Mucosa of stomach (tissue), 1 donor: ENCODE data around the gene PICK1.

Source experiments
- H3K27me3 ChIP-seq: one replicate; pipeline ENCODE4 v1.7.0; 2013; ENCODE audit warnings: mild to moderate bottlenecking, low read length; ENCODE audit not compliant: control insufficient read depth, insufficient read depth
- H3K36me3 ChIP-seq: one replicate; pipeline ENCODE4 v1.7.0; 2013; ENCODE audit warnings: low read length; ENCODE audit not compliant: control insufficient read depth, insufficient read depth
- H3K4me1 ChIP-seq: one replicate; pipeline ENCODE4 v1.7.0; 2013; ENCODE audit warnings: mild to moderate bottlenecking, low read length; ENCODE audit not compliant: control insufficient read depth, insufficient read depth
- H3K4me3 ChIP-seq: one replicate; pipeline ENCODE4 v1.7.0; 2013; ENCODE audit warnings: low read length
- H3K9ac ChIP-seq: one replicate; pipeline ENCODE4 v1.7.0; 2013; ENCODE audit warnings: mild to moderate bottlenecking, low read length, moderate library complexity
- H3K9me3 ChIP-seq: one replicate; pipeline ENCODE4 v1.7.0; 2013; ENCODE audit warnings: mild to moderate bottlenecking, low read length, moderate library complexity; ENCODE audit not compliant: control insufficient read depth
- donor health status: Pancreatic carcinoma.

Gene PICK1

DNA sequence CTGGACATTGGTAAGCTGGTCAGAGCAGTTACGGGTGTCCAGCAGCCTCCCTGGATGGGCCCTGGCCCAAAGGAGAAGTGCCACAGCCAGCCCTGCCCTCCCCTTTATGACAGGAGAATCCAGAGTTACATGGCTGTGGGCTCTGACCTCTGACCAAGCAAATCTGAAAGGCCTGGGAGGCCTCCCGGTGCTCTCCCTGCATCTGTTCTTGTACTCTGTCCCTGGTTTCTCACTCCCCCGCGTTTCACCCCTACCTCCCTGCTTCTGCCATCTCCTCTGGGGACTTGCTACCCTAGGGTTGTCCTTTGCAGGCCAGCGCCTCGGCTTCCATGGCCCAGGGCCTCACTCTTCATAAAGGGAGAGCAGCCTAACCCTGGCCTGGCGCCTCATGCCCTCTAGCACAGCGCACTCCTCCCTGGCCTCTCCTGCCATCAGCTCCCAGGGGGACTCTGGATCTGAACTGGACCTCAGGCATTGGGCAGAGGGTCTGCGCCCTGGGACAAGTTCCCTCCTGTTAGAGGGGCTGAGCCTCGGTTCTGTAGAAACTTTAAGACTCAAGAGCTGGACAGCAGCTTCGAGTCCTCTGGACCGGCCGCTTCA lies 10.7 kb downstream of the PICK1 start:
- no peak overlapping the region for H3K9ac ChIP-seq
- H3K36me3 ChIP-seq, result peaks cover 3% of the 10 kb centered on the region
- H3K4me1 ChIP-seq, result no peaks in the 10 kb centered on the region
- H3K4me3 ChIP-seq, result no peak overlapping the region
- H3K9me3 ChIP-seq, result no peaks in the 10 kb centered on the region
- no peaks in the 10 kb centered on the region for H3K27me3 ChIP-seq

DNA sequence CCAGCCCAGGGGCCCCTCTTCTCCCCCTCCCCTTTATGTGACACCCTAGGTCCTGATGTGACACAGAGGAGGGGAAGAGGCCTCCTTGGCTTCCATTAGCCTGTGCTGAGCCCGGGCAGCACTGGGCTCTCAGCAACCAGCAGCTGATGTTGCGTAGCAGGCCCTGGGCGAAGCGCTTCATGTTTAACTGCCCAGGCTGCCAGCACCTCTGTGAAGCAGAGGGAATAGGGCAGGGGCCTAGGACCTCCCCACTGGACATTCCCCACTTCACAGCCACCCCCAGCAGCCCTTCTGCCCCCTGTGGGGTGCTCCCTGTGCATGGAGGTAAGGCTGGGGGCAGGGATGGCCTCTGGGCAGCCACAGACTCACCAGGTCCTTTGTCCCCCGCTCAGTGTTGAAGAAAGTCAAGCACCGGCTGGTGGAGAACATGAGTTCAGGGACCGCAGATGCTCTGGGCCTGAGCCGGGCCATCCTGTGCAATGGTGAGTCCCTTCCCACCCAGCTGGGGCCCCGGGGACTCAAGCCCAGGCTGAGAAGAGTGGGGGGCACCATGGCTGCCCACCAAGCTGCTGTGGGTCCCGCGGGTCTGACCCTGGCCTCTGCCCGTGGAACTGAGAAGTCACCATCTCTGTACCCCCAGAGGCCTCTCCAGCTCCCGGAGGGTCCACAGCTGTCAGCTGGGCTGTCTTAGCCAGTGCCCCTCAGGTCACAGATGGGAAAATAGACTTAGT lies 11.6 kb downstream of the PICK1 start:
- no peaks in the 10 kb centered on the region for H3K4me1 ChIP-seq
- H3K36me3 ChIP-seq, result peaks cover 3% of the 10 kb centered on the region
- H3K4me3 ChIP-seq, result no peak overlapping the region
- H3K9ac ChIP-seq, result no peak overlapping the region
- no peaks in the 10 kb centered on the region for H3K9me3 ChIP-seq
- no peaks in the 10 kb centered on the region for H3K27me3 ChIP-seq

GRCh38 chr22:38069372-38070249 lies 12.4 kb downstream of the PICK1 start:
- no peaks in the 10 kb centered on the region for H3K9me3 ChIP-seq
- peaks cover 3% of the 10 kb centered on the region for H3K36me3 ChIP-seq
- H3K9ac ChIP-seq, result no peak overlapping the region
- H3K27me3 ChIP-seq, result no peaks in the 10 kb centered on the region
- H3K4me1 ChIP-seq, result no peaks in the 10 kb centered on the region
- no peak overlapping the region for H3K4me3 ChIP-seq

DNA sequence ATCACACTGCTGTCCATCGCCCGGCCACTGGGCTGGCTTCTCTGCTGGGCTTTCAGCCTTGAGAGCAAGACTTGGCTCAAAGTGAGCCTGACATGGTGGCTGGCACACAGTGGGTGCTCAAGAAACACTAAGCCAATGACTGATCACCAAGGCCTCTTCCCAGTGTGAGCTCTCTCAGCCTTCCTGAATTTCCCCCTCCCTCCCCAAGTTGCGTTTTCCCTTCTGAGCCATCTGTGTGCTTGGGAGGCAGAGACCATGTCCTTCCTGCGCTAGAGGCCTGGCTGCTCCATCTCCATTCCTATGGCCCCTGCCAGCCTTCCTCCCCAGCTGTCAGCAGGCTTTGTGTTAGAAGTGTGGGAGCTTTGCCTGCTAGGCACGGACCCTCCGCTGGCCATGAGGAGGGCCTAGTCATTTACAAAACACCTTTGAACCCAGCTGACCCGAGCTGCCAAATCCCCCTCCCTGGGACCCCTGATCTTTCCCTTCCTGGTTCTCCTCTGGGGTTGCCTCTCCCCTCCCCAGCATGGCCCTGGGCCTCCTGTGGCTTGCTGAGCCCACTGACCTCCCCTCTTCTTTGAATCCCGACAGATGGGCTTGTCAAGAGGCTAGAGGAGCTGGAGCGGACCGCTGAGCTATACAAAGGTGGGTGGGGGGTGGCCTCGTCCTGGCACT lies 13.2 kb downstream of the PICK1 start:
- Histone ChIP-seq H3K27me3 (no peaks in the 10 kb centered on the region), H3K36me3 (no peaks in the 10 kb centered on the region), H3K9ac (no peak overlapping the region), H3K4me3 (no peak overlapping the region), H3K9me3 (no peaks in the 10 kb centered on the region), H3K4me1 (no peaks in the 10 kb centered on the region)

GRCh38 chr22:38071421-38072321 lies 14.5 kb downstream of the PICK1 start:
- no peaks in the 10 kb centered on the region for H3K4me1 ChIP-seq
- H3K4me3 ChIP-seq, result no peak overlapping the region
- no peaks in the 10 kb centered on the region for H3K9me3 ChIP-seq
- H3K36me3 ChIP-seq, result no peaks in the 10 kb centered on the region
- H3K9ac ChIP-seq, result no peak overlapping the region
- H3K27me3 ChIP-seq, result no peaks in the 10 kb centered on the region

DNA sequence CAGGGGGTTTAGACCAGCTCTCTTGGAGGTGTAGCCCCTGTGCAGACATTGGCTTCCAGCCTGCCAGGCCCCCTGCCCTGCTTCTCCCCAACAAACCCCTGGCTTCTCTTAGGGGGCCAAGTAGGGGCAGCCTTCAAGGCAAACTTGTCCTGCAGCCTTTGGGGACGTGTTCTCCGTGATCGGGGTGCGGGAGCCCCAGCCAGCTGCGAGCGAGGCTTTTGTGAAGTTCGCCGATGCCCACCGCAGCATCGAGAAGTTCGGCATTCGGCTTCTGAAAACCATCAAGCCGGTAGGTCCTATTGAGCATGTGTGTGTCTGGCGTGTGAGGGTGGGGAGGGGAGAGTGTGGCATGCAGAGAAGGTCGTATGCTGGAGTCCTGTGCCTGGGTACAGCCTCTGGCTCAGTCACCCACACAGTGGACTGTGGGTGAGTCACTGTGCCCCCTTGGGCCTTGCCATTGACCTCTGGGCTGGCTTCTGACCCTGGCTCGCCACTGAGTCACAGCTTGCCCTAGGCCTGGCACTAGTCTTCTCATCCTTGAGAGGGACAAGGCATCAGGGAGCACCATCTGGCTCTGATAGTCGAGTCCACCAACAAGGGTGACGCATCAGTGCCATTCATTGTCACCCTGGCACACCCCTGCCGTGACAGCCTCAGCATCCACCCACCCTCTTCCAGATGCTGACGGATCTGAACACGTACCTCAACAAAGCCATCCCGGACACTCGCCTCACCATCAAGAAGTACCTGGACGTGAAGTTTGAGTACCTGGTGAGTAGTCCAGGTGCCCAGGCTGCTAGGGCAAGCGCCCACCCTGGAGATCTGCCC lies 15.3 kb downstream of the PICK1 start:
- H3K9ac ChIP-seq, result no peak overlapping the region
- H3K36me3 ChIP-seq, result no peaks in the 10 kb centered on the region
- H3K4me1 ChIP-seq, result no peaks in the 10 kb centered on the region
- H3K27me3 ChIP-seq, result no peaks in the 10 kb centered on the region
- no peaks in the 10 kb centered on the region for H3K9me3 ChIP-seq
- no peak overlapping the region for H3K4me3 ChIP-seq

DNA sequence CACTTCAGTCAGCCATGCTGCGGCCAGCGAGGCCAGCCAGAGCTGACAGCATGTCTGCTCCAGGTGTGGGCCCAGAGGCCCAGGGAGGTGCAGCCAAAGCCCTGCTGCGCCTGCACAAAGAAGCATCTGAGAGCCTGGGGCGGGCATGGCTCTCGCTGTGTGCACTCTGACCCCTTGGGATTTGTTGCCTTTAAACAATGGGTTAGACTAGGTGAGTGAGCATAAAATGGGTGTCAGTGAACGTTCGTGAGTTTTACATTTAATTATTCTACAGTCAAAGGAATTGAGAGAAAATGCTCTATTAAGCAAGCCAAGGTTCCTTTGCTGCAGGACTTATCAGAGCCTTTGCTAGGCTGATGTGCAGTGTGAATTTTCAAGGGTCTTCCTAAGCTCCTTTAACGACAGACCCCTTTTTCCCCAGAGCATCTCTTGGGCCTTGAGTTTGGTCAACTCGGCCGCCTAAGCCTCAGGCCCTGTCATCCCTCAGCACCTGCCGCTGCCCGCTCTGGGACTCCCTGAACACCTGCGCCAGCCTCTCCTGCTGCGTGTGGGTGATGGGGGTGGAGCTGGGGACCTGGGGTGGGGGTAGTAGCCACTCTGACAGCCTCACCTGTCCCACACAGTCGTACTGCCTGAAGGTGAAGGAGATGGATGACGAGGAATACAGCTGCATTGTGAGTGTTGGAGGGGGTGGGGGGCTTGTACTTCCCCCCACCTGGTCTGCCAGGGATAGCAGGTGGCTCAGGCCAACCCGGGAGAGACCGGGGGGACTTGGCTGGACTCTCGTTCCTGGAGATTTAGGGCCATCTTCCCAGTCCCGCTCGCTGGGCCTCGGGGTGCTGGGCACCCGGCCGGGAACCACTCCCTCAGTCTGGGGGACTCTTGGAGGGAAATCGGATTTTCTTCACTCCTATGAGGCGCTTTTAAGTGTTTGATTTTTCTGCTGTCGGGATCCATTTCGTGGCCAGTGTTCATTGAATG lies 16.2 kb downstream of the PICK1 start:
- Histone ChIP-seq H3K27me3 (no peaks in the 10 kb centered on the region), H3K4me1 (no peaks in the 10 kb centered on the region), H3K9me3 (no peaks in the 10 kb centered on the region), H3K9ac (no peak overlapping the region), H3K4me3 (no peak overlapping the region), H3K36me3 (no peaks in the 10 kb centered on the region)

DNA sequence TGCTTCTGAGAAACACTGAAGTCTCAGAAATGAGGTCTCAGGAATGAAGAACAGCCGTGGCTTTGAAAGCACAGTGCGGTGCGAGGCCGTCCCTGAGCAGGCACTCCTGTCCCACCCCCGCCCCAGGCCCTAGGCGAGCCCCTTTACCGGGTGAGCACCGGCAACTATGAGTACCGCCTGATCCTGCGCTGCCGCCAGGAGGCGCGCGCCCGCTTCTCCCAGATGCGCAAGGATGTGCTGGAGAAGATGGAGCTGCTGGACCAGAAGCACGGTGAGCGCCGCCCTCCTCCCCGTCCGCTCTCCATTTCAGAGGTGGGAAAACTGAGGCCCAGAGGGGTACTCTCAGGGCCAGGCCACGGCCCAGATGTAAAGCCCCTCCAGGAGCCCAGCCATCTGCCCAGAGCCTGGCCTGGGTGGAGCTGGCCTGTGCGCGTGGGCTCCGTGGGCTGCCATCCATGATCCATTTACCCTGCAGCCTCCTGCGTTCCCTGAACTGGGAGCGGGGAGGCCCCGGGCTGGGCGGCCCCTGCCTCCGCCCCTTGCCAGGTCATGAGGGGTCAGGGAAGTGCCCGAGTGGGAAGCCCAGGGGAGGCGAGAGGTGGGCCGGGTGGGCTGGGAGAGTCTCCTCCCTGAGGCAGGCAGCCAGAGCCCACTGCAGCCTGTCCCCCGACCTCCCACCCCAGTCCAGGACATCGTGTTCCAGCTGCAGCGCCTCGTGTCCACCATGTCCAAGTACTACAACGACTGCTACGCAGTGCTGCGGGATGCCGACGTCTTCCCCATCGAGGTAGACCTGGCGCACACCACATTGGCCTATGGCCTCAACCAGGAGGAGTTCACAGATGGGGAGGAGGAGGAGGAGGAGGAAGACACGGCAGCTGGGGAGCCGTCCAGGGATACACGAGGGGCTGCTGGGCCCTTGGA lies 17.2 kb downstream of the PICK1 start:
- H3K36me3 ChIP-seq, result no peaks in the 10 kb centered on the region
- no peaks in the 10 kb centered on the region for H3K4me1 ChIP-seq
- no peak overlapping the region for H3K4me3 ChIP-seq
- no peaks in the 10 kb centered on the region for H3K27me3 ChIP-seq
- H3K9me3 ChIP-seq, result no peaks in the 10 kb centered on the region
- no peak overlapping the region for H3K9ac ChIP-seq

- no peaks in the 10 kb centered on the region for H3K36me3 ChIP-seq
- no peaks in the 10 kb centered on the region for H3K4me1 ChIP-seq
- peaks cover under 1% of the 10 kb centered on the region for H3K27me3 ChIP-seq
- no peaks in the 10 kb centered on the region for H3K9me3 ChIP-seq
- no peak overlapping the region for H3K4me3 ChIP-seq
- H3K9ac ChIP-seq, result no peak overlapping the region
These were observed 18.1 kb downstream of the PICK1 start for GRCh38 chr22:38075105-38075825.
